Activated CD8-positive, alpha-beta memory T cell treated with anti-CD3 and anti-CD28 coated beads, Interleukin-2, amount 50 U/mL, for 1 hour (primary cell): ENCODE results near the gene IRX4.

Source experiments
- DNase-seq: peaks from one replicate; pipeline ENCODE4 v3.0.0-alpha.2; 2020; ENCODE audit errors: extremely low read depth

IRX4 gene

GRCh38 chr5:1836176-1836890 lies 46.4 kb downstream of the IRX4 start:
- no peak for DNase-seq

DNA sequence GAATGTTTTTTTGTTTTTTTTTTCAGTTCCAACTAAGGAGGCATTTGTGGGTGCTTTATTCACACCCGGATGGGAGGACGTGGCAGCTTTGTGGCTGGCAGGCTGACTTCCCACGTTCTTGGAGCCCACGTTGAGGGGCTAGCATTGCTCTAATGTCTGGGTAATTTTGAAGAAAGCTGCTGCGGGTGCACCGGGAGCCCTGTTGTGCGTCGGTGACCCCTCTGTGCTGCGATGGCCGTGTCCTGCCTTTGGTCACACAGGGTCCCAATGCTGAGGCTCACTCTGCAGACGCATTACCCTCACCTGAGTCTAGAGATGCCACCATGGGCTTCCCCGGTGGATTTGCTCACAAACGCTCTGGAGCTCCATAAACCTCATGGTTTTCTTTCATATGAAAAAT lies 47.3 kb downstream of the IRX4 start:
- DNase-seq, result no peak

GRCh38 chr5:1834721-1835429 lies 47.9 kb downstream of the IRX4 start:
- DNase-seq, result no peak

- no peak for DNase-seq
These were observed 48.6 kb downstream of the IRX4 start for GRCh38 chr5:1834022-1834551.

DNA sequence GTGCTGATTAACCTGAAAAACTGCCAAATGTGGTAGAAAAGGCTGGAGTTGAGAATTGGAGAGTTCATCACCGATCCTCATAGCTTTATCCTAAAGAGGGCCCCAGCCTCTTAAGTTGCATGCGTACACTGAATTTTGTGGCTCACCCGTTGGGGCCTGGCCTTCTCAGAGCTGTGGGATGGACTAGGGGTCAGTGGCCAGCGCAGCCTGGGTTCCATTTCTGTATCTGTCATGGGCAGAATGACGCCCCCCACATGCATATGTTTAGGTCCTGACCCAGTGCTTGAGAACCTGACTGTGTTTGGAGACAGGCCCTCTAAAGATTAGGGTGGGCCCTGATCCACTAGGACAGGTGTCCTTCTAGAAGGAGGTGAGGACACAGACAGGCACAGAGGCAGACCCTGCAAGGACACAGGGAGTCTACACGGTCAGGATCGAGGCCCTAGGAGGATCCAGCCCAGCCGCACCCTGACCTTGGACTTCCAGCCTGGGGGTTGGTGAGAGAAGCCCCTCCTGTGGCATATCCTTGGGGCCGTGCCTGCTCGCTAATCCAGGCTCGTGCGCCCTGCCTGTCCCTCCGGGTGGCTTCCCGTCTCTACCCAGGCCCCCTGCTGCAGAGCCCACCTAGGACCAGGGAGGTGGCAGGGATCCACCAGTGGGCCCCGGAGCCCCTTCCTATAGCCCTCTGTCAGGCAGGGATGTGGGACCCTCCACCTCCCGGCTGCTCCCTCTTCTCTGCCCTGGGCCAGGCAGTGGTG lies 49.3 kb downstream of the IRX4 start:
- DNase-seq, result no peak

DNA sequence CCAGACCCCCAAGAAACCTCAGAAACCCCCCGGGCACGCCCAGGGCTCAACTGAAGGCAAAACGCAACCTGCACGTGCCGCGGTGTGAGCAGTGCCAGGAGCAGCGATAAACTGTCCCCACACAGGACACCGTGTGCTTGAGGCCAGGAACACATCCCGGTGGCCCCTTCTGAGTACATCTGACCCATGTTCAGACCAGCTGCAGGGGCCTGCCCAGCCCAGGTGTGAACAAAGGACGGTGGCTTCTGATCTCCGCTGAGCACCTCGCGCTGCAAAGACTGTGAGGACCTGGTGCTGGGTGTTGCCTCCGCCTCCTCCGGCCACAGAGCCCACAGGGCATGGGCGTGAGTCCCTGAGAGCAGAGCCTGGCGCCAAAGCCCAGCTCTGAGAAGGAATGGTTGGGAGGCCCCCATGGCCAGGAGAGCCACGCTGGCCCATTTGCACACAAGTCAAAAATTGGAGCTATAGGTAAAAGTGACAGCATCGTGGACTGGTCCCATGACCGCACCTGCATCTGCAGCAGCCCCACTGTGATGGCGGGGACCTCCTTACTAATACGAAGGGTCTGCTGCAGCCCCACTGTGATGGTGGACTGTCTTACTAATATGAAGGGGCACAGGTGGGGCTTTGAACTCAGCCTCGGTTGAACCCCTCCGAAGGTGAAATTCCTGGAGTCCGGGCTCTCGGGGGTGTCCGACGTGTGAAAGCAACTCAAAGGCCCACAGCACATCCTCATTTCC lies 50.0 kb downstream of the IRX4 start:
- no peak for DNase-seq

DNA sequence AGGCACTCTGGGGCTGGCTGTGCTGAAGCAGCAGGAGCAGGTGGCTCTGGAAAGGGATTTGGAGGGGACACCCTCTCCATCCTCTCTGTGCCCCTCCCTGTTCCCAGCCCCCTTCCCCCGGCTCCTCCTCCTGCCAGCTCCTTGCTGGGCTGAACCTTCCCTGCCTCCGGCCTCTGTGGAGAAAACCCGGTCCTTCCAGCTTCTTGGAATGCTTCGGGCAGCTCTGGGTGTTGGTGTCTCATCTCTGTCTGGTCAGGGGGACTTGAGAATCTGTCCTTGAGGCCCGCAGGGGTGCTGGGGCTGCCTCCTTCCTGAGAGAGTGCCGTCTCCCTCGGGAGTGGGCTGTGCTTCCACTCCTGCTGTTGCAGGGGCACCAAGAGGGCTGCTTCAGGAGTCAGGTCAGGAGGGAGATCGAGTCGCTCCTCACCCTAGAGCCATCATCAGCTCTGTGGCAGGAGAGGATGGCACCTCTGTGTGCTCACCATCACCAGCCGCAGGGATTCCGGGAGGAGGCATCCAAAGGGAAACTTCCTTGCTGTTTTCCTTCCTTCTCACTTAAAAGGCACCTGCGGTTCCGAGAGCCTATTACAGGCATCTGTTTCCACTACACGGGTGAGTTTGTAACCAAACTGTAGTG lies 50.9 kb downstream of the IRX4 start:
- DNase-seq, result no peak

DNA sequence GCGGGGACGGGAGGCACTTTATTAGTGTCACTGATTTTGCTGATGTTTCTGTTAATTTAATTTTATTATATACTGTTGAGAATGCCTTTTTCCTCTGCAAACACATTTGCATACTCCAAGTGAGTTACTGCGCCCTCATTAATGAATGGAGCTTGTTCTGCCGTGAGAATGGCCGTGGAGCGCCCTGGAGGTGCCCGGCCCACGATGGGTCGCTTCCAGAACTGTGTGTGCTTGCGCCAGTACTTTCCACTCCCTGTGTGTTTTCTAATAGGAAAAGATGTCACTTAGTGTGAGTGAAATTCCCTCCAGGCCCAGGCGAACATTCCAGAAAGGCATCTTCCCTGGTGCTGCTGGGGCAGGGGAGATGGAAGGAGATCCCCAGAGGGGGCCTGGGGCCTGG lies 51.5 kb downstream of the IRX4 start:
- DNase-seq, result no peak

DNA sequence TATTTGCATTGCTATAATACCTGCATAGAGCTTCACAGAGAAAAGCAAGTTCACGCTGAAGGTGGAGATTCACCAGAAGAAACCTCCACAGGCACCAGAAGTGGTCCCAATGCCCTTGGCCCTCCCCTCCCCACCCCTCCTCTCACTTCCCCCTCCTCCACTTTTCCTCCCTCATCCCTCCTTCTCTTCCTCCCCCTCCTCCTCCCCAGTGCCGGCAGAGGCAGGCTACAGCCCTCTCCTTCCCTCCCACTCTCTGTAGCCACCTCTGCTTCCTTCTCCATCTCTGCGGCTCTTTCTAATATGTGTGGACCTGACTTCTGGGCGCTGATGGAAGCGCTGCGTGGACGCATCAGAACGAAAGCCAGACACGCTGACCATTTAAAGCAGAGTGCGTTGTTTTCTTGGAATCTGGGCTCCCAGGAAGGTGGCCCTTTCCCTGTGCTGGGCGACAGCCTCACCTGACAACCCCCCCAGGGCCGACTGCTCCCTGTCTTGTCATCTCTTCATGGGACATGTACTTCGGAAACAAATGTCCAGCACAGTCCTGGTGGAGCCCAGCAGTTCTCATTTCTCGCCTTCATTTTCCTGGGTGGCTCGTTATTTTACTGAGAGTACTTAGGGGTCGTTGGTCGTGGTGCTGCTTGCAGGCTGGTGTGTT lies 52.0 kb downstream of the IRX4 start:
- no peak for DNase-seq

- no peak for DNase-seq
These were observed 54.8 kb downstream of the IRX4 start for GRCh38 chr5:1827886-1828397.
